Dendritic cell treated with granulocyte-macrophage colony-stimulating factor and Interleukin-4, amounts not matched to agents 40 ng/mL and 50 ng/mL, for 4 days (primary cell): ENCODE results near the gene ZNF358.

ENCODE experiments used
- H3K27ac Mint-ChIP-seq: one replicate; pipeline ENCODE4 v1.8.0; 2022; ENCODE audit warnings: mild to moderate bottlenecking, mixed read lengths
- H3K27me3 Mint-ChIP-seq: one replicate; pipeline ENCODE4 v1.8.0; 2022; ENCODE audit warnings: mild to moderate bottlenecking, mixed read lengths
- H3K36me3 Mint-ChIP-seq: one replicate; pipeline ENCODE4 v1.8.0; 2022; ENCODE audit warnings: low read depth, mixed read lengths
- H3K4me1 Mint-ChIP-seq: one replicate; pipeline ENCODE4 v1.8.0; 2022; ENCODE audit warnings: low read depth, mixed read lengths
- H3K4me3 Mint-ChIP-seq: one replicate; pipeline ENCODE4 v1.8.0; 2022; ENCODE audit warnings: mild to moderate bottlenecking, moderate library complexity, mixed read lengths
- H3K9me3 Mint-ChIP-seq: one replicate; pipeline ENCODE4 v1.8.0; 2022; ENCODE audit warnings: mixed read lengths
- intact Hi-C: fragments of 100-400 bp; cut with micrococcal nuclease; formaldehyde crosslinking; loops from one replicate; pipeline ENCODE4 v1.15.0; 2022

ZNF358 gene

DNA sequence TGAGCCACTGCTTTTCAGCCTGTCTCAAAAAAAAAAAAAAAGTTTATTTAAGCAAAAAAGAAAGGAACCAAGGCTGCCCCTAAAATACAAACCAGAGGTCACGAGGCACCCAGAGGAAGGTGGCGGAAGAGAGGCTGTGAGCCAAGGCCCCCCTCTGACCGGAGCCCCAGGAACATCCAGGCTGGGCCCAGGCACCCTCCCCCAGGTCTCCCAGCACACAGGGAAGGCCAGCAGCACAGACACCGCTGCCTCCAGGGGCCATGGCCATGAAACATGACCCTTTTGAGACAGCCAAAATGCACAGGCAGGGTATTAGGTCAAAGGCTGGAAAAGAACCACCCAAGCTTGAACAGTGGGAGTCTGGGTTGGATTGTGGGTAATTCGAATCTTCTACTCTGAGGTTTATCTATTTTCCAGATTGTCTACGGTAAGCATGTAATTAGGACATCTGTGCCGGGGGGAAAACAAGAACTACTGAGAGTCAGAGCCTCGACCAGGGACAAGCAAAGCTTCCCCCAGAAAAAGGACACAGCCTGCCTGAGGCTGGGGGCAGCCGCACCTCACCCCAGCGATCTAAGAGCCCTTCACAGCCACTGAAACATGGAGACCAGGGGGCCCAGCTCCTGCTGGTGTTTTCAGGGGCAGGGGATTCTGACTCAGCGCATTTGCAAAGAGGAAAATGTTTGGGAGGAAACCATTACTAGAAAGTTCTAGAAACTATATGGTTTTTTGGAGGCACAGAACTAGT lies 35.5 kb upstream of the ZNF358 start:
- H3K4me3 Mint-ChIP-seq, result no peak overlapping the region

DNA sequence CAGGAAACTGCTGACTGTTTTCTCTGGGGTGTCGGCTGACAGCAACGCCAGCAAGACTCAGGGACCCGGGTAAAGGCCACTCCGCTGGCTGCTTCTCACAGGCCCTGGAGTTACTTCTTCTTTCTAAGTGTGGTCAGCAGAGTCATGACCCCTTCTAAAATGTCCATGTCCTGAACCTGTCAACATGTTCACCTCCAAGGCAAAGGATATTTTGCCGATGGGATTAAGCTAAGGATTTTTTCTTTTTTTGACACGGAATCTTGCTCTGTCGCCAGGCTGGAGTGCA lies 35.0 kb upstream of the ZNF358 start:
- intact Hi-C loops, result loop anchor here (5.0 kb wide), 1 partner anchor 41 kb away; the partner anchor contains the start of gene MCOLN1
- Mint-ChIP-seq H3K27me3 (peaks cover 9% of the 10 kb centered on the region), H3K9me3 (no peaks in the 10 kb centered on the region), H3K27ac (peak overlapping the region; percentile 89), H3K4me1 (peaks cover 53% of the 10 kb centered on the region), H3K36me3 (peaks cover 13% of the 10 kb centered on the region), H3K4me3 (no peak overlapping the region)

More for the DNA sequence above, 35.5 kb upstream of the ZNF358 start:
- Mint-ChIP-seq H3K27ac (peak overlapping the region; percentile 89), H3K36me3 (peaks cover 13% of the 10 kb centered on the region), H3K27me3 (peaks cover 5% of the 10 kb centered on the region), H3K4me1 (peaks cover 53% of the 10 kb centered on the region), H3K9me3 (no peaks in the 10 kb centered on the region)
- intact Hi-C loops, result loop anchor here (5.0 kb wide), 1 partner anchor 42 kb away; the partner anchor contains the start of gene MCOLN1

DNA sequence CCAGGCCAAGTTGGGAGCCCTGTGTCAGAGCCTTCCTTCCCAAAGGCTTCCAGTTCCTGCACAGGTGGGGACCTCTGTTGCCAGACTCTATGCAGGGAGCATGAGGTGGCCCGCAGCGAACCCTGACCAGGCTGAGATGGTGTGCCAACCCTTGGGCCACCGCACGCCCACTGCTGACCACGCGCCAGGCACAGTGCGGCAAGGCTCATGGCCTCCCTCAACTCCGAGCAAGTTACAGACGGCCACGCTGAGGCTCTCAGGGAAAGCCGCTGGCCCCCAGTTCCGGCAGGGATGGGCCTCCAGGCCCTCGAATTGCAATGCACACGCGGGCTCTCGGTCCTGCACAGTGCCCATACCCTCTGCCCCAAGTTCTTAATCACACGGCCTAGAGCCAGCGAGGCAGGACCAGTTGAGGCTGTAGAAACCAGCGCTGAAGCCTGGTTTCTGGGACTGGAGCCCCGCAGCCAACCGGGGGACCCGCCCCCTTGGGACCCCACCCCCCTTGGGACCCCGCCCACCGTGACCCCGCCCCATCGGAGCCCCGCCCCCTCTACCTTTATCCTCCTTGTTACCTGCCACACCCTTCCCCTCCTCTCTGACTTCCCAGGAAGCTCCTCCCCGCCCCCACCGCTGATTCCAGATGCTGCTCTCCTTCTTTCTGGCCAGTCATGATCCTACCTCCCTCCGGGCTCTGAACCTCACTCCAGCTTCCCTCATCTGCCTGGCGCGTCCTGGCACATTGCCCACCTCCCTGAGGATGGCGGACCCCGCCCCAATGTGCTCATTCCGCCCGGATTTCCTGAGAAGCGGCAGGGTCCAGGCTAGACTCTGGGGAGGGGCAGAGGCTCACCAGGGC lies 33.1 kb upstream of the ZNF358 start:
- H3K4me3 Mint-ChIP-seq, result peak overlapping the region; percentile 44
- intact Hi-C loops, result loop anchor here (5.0 kb wide), 1 partner anchor 39 kb away; the partner anchor contains the start of gene MCOLN1
- peaks cover 43% of the 10 kb centered on the region for H3K4me1 Mint-ChIP-seq
- H3K27ac Mint-ChIP-seq, result peak overlapping the region; percentile 52
- no peaks in the 10 kb centered on the region for H3K36me3 Mint-ChIP-seq
- peaks cover 9% of the 10 kb centered on the region for H3K27me3 Mint-ChIP-seq
- no peaks in the 10 kb centered on the region for H3K9me3 Mint-ChIP-seq

- Mint-ChIP-seq H3K4me3 (no peak overlapping the region), H3K27ac (peak overlapping the region; percentile 52), H3K9me3 (no peaks in the 10 kb centered on the region), H3K36me3 (no peaks in the 10 kb centered on the region), H3K4me1 (peaks cover 43% of the 10 kb centered on the region), H3K27me3 (peaks cover 9% of the 10 kb centered on the region)
- intact Hi-C loops, result loop anchor here (5.0 kb wide), 1 partner anchor 39 kb away; the partner anchor contains the start of gene MCOLN1
Measured at GRCh38 chr19:7483720-7484201, 32.1 kb upstream of the ZNF358 start.

GRCh38 chr19:7486923-7487322 lies 29.0 kb upstream of the ZNF358 start:
- peaks cover 9% of the 10 kb centered on the region for H3K27me3 Mint-ChIP-seq
- H3K9me3 Mint-ChIP-seq, result no peaks in the 10 kb centered on the region
- peaks cover 38% of the 10 kb centered on the region for H3K4me1 Mint-ChIP-seq
- H3K4me3 Mint-ChIP-seq, result no peak overlapping the region
- intact Hi-C loops, result no loop called here
- no peaks in the 10 kb centered on the region for H3K36me3 Mint-ChIP-seq
- H3K27ac Mint-ChIP-seq, result peak overlapping the region; percentile 47

- intact Hi-C loops, result no loop called here
- Mint-ChIP-seq H3K4me1 (peaks cover 38% of the 10 kb centered on the region), H3K4me3 (peak within 1 kb of the TSS; percentile 72)
Measured at GRCh38 chr19:7488736-7489353, 27.1 kb upstream of the ZNF358 start, which contains the start of gene PEX11G. PEX11G (minus strand) TSS chr19:7489035; CDS start chr19:7489010, 25 bp downstream.

GRCh38 chr19:7489609-7490044 lies 26.3 kb upstream of the ZNF358 start:
- no peaks in the 10 kb centered on the region for H3K36me3 Mint-ChIP-seq
- no peaks in the 10 kb centered on the region for H3K9me3 Mint-ChIP-seq
- peaks cover 7% of the 10 kb centered on the region for H3K27me3 Mint-ChIP-seq
- H3K4me1 Mint-ChIP-seq, result peaks cover 44% of the 10 kb centered on the region
- intact Hi-C loops, result no loop called here
- peak overlapping the region; percentile 79 for H3K27ac Mint-ChIP-seq
- H3K4me3 Mint-ChIP-seq, result peak overlapping the region; percentile 17

More at GRCh38 chr19:7488736-7489353, 27.1 kb upstream of the ZNF358 start, which contains the start of gene PEX11G:
- Mint-ChIP-seq H3K9me3 (no peaks in the 10 kb centered on the region), H3K27me3 (peaks cover 5% of the 10 kb centered on the region), H3K27ac (peak within 1 kb of the TSS; percentile 79), H3K36me3 (no peaks in the 10 kb centered on the region)

DNA sequence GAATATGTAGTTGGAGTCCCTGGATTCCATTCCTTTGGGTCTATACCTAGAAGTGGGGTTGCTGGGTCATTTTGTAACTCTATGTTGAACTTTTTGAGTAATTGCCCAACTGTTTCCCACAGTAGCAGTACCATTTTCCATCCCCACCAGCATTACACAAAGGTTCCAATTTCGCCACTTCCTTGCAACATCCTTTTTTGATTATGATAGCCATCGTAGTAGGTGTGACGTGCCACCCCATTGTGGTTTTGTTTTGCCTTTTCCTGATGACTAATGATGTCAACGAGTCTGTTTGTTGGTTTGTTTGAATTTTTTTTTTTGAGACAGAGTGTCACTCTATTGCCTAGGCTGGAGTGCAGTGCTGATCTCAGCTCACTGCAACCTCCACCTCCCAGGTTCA lies 23.8 kb upstream of the ZNF358 start:
- Mint-ChIP-seq H3K27me3 (peaks cover 12% of the 10 kb centered on the region), H3K4me1 (peaks cover 59% of the 10 kb centered on the region), H3K27ac (peak overlapping the region; percentile 16), H3K4me3 (no peak overlapping the region), H3K36me3 (no peaks in the 10 kb centered on the region), H3K9me3 (no peaks in the 10 kb centered on the region)
- intact Hi-C loops, result no loop called here

DNA sequence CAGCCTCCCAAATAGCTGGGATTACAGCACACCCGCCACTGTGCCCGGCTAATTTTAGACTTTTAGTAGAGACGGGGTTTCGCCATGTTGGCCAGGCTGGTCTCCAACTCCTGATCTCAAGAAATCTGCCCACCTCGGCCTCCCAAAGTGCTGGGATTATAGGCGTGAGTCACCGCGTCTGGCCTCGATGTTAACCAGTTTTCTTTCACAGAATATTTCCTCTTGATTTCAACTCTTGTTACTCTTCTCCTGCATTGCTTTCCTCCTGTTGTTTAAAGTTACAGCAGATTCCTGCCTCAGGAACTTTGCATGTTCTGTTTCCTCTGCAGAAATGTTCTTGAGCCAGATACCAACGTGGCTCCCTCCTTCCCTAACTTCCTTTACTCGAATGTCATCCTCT lies 23.3 kb upstream of the ZNF358 start:
- Mint-ChIP-seq H3K36me3 (no peaks in the 10 kb centered on the region), H3K9me3 (no peaks in the 10 kb centered on the region), H3K4me1 (peaks cover 61% of the 10 kb centered on the region), H3K27me3 (peaks cover 12% of the 10 kb centered on the region), H3K4me3 (no peak overlapping the region), H3K27ac (peak overlapping the region; percentile 16)
- intact Hi-C loops, result no loop called here

GRCh38 chr19:7494416-7495098 lies 21.3 kb upstream of the ZNF358 start:
- H3K4me1 Mint-ChIP-seq, result peaks cover 70% of the 10 kb centered on the region
- H3K36me3 Mint-ChIP-seq, result no peaks in the 10 kb centered on the region
- no peak overlapping the region for H3K4me3 Mint-ChIP-seq
- H3K27me3 Mint-ChIP-seq, result peaks cover 24% of the 10 kb centered on the region
- intact Hi-C loops, result no loop called here
- no peaks in the 10 kb centered on the region for H3K9me3 Mint-ChIP-seq
- peak overlapping the region; percentile 36 for H3K27ac Mint-ChIP-seq

GRCh38 chr19:7497292-7497691 lies 18.6 kb upstream of the ZNF358 start:
- Mint-ChIP-seq H3K27ac (no peak overlapping the region), H3K9me3 (no peaks in the 10 kb centered on the region), H3K4me3 (no peak overlapping the region), H3K4me1 (peaks cover 62% of the 10 kb centered on the region), H3K36me3 (no peaks in the 10 kb centered on the region), H3K27me3 (peaks cover 48% of the 10 kb centered on the region)
- intact Hi-C loops, result no loop called here

DNA sequence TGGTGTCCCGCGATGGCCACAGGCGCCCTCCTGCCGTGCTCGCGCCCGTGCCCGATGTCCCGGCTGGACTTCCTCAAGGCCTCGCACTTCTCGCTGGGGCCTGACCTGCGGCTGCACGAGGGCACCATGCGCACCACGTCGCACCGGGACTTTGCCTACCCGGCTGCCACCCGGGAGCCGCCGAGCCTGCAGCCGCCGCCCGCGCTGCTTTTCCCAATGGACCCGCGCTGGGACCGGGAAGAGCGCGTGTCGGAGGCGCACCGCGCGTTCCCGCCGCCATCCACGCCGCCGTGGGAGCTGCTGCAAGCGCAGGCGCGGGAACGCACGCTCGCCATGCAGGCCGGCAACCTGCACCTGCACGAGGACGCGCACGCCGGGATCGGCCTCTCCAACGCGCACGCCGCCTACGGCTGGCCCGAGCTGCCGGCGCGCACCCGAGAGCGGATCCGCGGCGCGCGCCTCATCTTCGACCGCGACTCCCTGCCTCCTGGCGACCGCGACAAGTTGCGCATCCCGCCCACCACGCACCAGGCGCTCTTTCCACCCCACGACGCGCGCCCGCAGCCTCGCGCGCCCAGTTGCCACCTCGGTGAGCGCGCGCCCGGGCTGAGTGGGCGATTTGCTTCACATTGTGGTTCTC lies 15.0 kb upstream of the ZNF358 start:
- Mint-ChIP-seq H3K4me1 (peaks cover 45% of the 10 kb centered on the region), H3K9me3 (no peaks in the 10 kb centered on the region), H3K4me3 (peak overlapping the region; percentile 71), H3K36me3 (no peaks in the 10 kb centered on the region), H3K27me3 (peaks cover 73% of the 10 kb centered on the region), H3K27ac (no peak overlapping the region)
- intact Hi-C loops, result no loop called here

GRCh38 chr19:7502552-7502951 lies 13.4 kb upstream of the ZNF358 start:
- Mint-ChIP-seq H3K27ac (no peak overlapping the region), H3K9me3 (no peaks in the 10 kb centered on the region), H3K36me3 (no peaks in the 10 kb centered on the region), H3K4me1 (peaks cover 51% of the 10 kb centered on the region), H3K4me3 (no peak overlapping the region), H3K27me3 (peaks cover 65% of the 10 kb centered on the region)
- intact Hi-C loops, result no loop called here
